K562 (cell line): Measurements from ENCODE around the gene PAFAH2. TPM values are rescaled to one million over a fixed set of nuclear protein-coding genes. Genes with fewer than 3 reads are reported as not detected.

ENCODE experiments used
- CREBBP ChIP-seq: IDR thresholded peaks from one replicate; pipeline ENCODE4 v1.6.1; 2012; ENCODE audit warnings: low read depth, mild to moderate bottlenecking, control low read depth, inconsistent platforms, low read length
- LCOR ChIP-seq: sonication (generic); formaldehyde crosslinking; IDR thresholded peaks from 2 replicates; pipeline ENCODE4 v1.8.0; 2022; ENCODE audit warnings: mild to moderate bottlenecking, missing genetic modification reagents
- MCM2 ChIP-seq: fragments of 450-650 bp; IDR thresholded peaks from 2 replicates; pipeline ENCODE4 v1.6.1; 2017; ENCODE audit warnings: low read depth, mild to moderate bottlenecking
- MTA3 ChIP-seq: fragments of 450-650 bp; formaldehyde crosslinking; IDR thresholded peaks from 2 replicates; pipeline ENCODE4 v1.6.1; 2017; ENCODE audit warnings: mild to moderate bottlenecking, borderline replicate concordance
- NELFE ChIP-seq: IDR thresholded peaks from 2 replicates; pipeline ENCODE4 v1.6.1; 2011; ENCODE audit warnings: mild to moderate bottlenecking; ENCODE audit not compliant: insufficient read depth, insufficient read length
- RBFOX2 ChIP-seq: fragments of 200-400 bp; formaldehyde crosslinking; IDR thresholded peaks from 2 replicates; pipeline ENCODE4 v1.6.1; 2017; ENCODE audit warnings: low read depth, mild to moderate bottlenecking, low read length, moderate library complexity
- SNIP1 ChIP-seq: fragments of 450-650 bp; IDR thresholded peaks from 2 replicates; pipeline ENCODE4 v1.7.1; 2017; ENCODE audit warnings: low read depth, mild to moderate bottlenecking
- SRSF9 ChIP-seq: fragments of 200-400 bp; formaldehyde crosslinking; IDR thresholded peaks from 2 replicates; pipeline ENCODE4 v1.6.1; 2017; ENCODE audit warnings: low read depth, low read length, borderline replicate concordance
- THRAP3 ChIP-seq: fragments of 450-650 bp; IDR thresholded peaks from 2 replicates; pipeline ENCODE4 v1.6.1; 2016; ENCODE audit warnings: mild to moderate bottlenecking, inconsistent platforms, borderline replicate concordance
- YBX1 ChIP-seq: fragments of 450-650 bp; IDR thresholded peaks from 2 replicates; pipeline ENCODE4 v1.7.1; 2016; ENCODE audit warnings: mild to moderate bottlenecking
- ZEB2 ChIP-seq: fragments of 450-650 bp; IDR thresholded peaks from 2 replicates; pipeline ENCODE4 v1.6.1; 2016
- ZNF121 ChIP-seq: sonication (generic); formaldehyde crosslinking; conservative IDR thresholded peaks from 2 replicates; pipeline ENCODE4 v1.8.0; 2022; ENCODE audit warnings: missing genetic modification reagents
- ZNF232 ChIP-seq: sonication (generic); formaldehyde crosslinking; IDR thresholded peaks from 2 replicates; pipeline ENCODE4 v1.8.0; 2022; ENCODE audit warnings: mild to moderate bottlenecking, missing genetic modification reagents
- ZNF507 ChIP-seq: conservative IDR thresholded peaks from 2 replicates; pipeline ENCODE4 v1.6.1; 2017; ENCODE audit warnings: missing genetic modification characterization, missing compliant biosample characterization
- ZNF696 ChIP-seq: fragments of 250-450 bp; sonication (Bioruptor Pico); conservative IDR thresholded peaks from 2 replicates; pipeline ENCODE4 v1.4.0; 2020; ENCODE audit warnings: mild to moderate bottlenecking, moderate library complexity
- polyA plus RNA-seq, 8 experiments: library from polyadenylated mRNA; depleted of rRNA in 4 of 8; stranded (reverse) in 5 of 8; unstranded in 3 of 8; fragments of >200 nt; fragmentation: Nextera tagmentation in 2 of 8; fragmentation: Illumina TruSeq in 1 of 8; extraction: Ambion mirVana in 2 of 8; extraction: Trizol in 1 of 8; gene quantifications; 2 replicates each; pipeline versions ENCODE4 v1.2.1 to v1.2.3, GENCODE V29; 2011 to 2014; ENCODE audit warnings: inconsistent platforms in 1 of 8, missing spikeins in 1 of 8
- total RNA-seq, 7 experiments: library from RNA; depleted of rRNA in 6 of 7; stranded (reverse); fragments of >200 nt in 6 of 7; fragmentation: Illumina TruSeq in 2 of 7; extraction: Trizol in 2 of 7; gene quantifications; 2 replicates each; pipeline versions ENCODE4 v1.2.1 to v1.2.3, GENCODE V29; 2011 to 2021; ENCODE audit warnings: low replicate concordance in 1 of 7
- TF ChIP-seq, protein P1 (sequence below): fragments of 250-450 bp; sonication (Bioruptor Pico); IDR thresholded peaks from 2 replicates; pipeline ENCODE4 v1.4.0; 2020; ENCODE audit warnings: mild to moderate bottlenecking
- TF ChIP-seq, protein P2 (sequence below): fragments of 250-450 bp; sonication (Bioruptor Pico); IDR thresholded peaks from 2 replicates; pipeline ENCODE4 v1.5.0; 2021; ENCODE audit warnings: mild to moderate bottlenecking, borderline replicate concordance
- TF ChIP-seq, protein P3 (sequence below): fragments of 250-450 bp; sonication (Bioruptor Pico); IDR thresholded peaks from 2 replicates; pipeline ENCODE4 v1.8.0; 2022; ENCODE audit warnings: moderate library complexity, mild to moderate bottlenecking, inconsistent platforms
- TF ChIP-seq, protein P4 (sequence below): fragments of 200-800 bp; sonication (Bioruptor generic); IDR thresholded peaks from 2 replicates; pipeline ENCODE4 v1.6.1; 2017; ENCODE audit warnings: missing genetic modification characterization, missing compliant biosample characterization
- TF ChIP-seq, protein P5 (sequence below): sonication (generic); formaldehyde crosslinking; IDR thresholded peaks from 2 replicates; pipeline ENCODE4 v1.8.0; 2023; ENCODE audit warnings: mild to moderate bottlenecking, missing genetic modification reagents

The PAFAH2 gene
- total and polyA plus RNA-seq, 9 of the 15 experiments (the other 6 are each of a cell fraction or from before 2014, with no cell fraction given) = 4.2 to 10.9 (median 6.8) TPM

DNA sequence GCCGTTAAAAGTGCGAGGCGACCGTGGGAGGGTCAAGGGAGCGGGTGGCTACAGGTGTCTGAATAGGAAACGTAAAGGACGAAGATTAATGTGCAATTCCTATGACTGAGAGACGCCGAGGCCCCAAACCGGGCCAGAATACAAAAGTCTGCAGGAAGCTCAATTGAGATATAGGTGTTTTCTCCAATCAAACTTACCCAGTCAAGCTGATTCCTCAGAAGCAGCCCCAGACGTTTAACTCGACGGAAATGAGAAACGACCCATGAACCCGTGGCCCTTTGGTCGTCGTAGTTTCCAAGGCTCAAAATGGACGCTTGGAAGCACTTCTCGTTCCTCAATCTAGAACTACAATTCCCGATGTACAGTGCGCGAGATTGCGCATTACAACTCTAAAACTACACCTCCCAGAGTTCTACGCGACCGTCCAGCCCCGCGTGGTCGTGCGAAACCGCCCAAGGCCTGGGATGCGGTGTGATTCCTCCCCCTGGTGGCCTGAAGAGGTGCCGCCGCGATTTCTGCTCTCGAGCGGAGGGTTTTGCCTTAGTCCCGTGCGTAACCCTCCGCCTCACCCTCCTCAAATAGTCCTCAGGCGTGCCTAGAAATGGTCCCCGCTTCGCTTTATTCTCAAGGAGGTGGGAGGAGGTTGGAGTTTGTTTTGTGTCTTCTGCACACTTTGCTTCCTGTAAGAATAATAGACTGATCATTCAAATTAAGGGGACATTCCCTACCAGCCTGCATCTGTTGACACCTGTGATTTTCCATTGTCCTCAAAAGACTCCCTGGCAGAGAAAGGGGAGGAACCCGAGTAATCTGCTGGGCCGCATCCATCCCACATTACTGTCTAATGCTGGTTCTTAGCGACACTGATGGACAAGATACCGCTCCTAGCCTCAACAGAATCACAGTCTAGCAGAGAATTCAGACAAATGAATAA is at the start of gene PAFAH2 (continued):
- peak; percentile 92 for TF ChIP-seq MTA3
- TF ChIP-seq SRSF9 = no peak
- TF ChIP-seq, protein P1, sequence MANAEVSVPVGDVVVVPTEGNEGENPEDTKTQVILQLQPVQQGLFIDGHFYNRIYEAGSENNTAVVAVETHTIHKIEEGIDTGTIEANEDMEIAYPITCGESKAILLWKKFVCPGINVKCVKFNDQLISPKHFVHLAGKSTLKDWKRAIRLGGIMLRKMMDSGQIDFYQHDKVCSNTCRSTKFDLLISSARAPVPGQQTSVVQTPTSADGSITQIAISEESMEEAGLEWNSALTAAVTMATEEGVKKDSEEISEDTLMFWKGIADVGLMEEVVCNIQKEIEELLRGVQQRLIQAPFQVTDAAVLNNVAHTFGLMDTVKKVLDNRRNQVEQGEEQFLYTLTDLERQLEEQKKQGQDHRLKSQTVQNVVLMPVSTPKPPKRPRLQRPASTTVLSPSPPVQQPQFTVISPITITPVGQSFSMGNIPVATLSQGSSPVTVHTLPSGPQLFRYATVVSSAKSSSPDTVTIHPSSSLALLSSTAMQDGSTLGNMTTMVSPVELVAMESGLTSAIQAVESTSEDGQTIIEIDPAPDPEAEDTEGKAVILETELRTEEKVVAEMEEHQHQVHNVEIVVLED (CRISPR knock-in tag) = peak; percentile 78
- TF ChIP-seq NELFE = no peak
- TF ChIP-seq RBFOX2 = peak; percentile 61
- TF ChIP-seq THRAP3 = peak; percentile 85
- no peak for TF ChIP-seq ZNF121 (CRISPR knock-in tag)
- no peak for TF ChIP-seq MCM2
- TF ChIP-seq SNIP1 = no peak
- TF ChIP-seq, protein P2, sequence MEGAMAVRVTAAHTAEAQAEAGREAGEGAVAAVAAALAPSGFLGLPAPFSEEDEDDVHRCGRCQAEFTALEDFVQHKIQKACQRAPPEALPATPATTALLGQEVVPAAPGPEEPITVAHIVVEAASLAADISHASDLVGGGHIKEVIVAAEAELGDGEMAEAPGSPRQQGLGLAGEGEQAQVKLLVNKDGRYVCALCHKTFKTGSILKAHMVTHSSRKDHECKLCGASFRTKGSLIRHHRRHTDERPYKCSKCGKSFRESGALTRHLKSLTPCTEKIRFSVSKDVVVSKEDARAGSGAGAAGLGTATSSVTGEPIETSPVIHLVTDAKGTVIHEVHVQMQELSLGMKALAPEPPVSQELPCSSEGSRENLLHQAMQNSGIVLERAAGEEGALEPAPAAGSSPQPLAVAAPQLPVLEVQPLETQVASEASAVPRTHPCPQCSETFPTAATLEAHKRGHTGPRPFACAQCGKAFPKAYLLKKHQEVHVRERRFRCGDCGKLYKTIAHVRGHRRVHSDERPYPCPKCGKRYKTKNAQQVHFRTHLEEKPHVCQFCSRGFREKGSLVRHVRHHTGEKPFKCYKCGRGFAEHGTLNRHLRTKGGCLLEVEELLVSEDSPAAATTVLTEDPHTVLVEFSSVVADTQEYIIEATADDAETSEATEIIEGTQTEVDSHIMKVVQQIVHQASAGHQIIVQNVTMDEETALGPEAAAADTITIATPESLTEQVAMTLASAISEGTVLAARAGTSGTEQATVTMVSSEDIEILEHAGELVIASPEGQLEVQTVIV (CRISPR knock-in tag) = peak; percentile 53; the same call in 1 of the 2 replicates
- TF ChIP-seq, protein P3, sequence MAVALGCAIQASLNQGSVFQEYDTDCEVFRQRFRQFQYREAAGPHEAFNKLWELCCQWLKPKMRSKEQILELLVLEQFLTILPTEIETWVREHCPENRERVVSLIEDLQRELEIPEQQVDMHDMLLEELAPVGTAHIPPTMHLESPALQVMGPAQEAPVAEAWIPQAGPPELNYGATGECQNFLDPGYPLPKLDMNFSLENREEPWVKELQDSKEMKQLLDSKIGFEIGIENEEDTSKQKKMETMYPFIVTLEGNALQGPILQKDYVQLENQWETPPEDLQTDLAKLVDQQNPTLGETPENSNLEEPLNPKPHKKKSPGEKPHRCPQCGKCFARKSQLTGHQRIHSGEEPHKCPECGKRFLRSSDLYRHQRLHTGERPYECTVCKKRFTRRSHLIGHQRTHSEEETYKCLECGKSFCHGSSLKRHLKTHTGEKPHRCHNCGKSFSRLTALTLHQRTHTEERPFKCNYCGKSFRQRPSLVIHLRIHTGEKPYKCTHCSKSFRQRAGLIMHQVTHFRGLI = no peak
- TF ChIP-seq CREBBP = no peak
- TF ChIP-seq ZNF232 (CRISPR knock-in tag) = no peak
- TF ChIP-seq LCOR = peak; percentile 92
- no peak for TF ChIP-seq ZNF696 (CRISPR knock-in tag)
- TF ChIP-seq, protein P4, sequence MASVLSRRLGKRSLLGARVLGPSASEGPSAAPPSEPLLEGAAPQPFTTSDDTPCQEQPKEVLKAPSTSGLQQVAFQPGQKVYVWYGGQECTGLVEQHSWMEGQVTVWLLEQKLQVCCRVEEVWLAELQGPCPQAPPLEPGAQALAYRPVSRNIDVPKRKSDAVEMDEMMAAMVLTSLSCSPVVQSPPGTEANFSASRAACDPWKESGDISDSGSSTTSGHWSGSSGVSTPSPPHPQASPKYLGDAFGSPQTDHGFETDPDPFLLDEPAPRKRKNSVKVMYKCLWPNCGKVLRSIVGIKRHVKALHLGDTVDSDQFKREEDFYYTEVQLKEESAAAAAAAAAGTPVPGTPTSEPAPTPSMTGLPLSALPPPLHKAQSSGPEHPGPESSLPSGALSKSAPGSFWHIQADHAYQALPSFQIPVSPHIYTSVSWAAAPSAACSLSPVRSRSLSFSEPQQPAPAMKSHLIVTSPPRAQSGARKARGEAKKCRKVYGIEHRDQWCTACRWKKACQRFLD = peak; percentile 97
- peak; percentile 87 for TF ChIP-seq ZEB2
- TF ChIP-seq, protein P5, sequence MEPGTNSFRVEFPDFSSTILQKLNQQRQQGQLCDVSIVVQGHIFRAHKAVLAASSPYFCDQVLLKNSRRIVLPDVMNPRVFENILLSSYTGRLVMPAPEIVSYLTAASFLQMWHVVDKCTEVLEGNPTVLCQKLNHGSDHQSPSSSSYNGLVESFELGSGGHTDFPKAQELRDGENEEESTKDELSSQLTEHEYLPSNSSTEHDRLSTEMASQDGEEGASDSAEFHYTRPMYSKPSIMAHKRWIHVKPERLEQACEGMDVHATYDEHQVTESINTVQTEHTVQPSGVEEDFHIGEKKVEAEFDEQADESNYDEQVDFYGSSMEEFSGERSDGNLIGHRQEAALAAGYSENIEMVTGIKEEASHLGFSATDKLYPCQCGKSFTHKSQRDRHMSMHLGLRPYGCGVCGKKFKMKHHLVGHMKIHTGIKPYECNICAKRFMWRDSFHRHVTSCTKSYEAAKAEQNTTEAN = peak; percentile 89; the same call in 1 of the 2 replicates
- no peak for TF ChIP-seq YBX1
- TF ChIP-seq ZNF507 (tag) = no peak
